Right ventricle myocardium inferior (tissue), 1 donor: Measurements from ENCODE around the gene CRYBB3. TPM values are rescaled to one million over a fixed set of nuclear protein-coding genes. Genes with fewer than 3 reads are reported as not detected.
"Not testable (repeated sequence)": the region's sequence is repeated elsewhere in the genome, so short reads cannot be mapped to it uniquely, and the experiment has no call there.

Experiments used
- ATAC-seq: fragments of 200-7000 bp; cut with Tn5 transposase; one replicate; pipeline ENCODE4 v1.9.1; 2020; ENCODE audit warnings: mild to moderate bottlenecking, moderate library complexity
- DNase-seq: peaks from one replicate; pipeline ENCODE4 v3.0.0; 2021; ENCODE audit errors: missing footprints
- intact Hi-C: fragments of 100-400 bp; cut with DNase I; formaldehyde crosslinking; loops from one replicate; pipeline ENCODE4 v1.11.0; 2022
- total RNA-seq: library from RNA; stranded (reverse); fragmentation: NEBNext Ultra II Directional; extraction: Animal tissue kit (Norgen Biotek cat#: 25700); gene quantifications from one replicate; pipeline ENCODE4 v1.2.1, GENCODE V29; 2021
- donor health status: DM: no; HTN: yes; CAD: no; lungs with severe emphysema.

The CRYBB3 gene
- total RNA-seq, 1 donor from 2014 or later: not detected

GRCh38 chr22:25232301-25232700 is 32.6 kb downstream of the CRYBB3 start:
- intact Hi-C loops: no loop called here
- DNase-seq: no peak
- no peak for ATAC-seq

GRCh38 chr22:25233706-25234105 is 34.0 kb downstream of the CRYBB3 start:
- intact Hi-C loops, DNase-seq, ATAC-seq: not testable (repeated sequence)

DNA sequence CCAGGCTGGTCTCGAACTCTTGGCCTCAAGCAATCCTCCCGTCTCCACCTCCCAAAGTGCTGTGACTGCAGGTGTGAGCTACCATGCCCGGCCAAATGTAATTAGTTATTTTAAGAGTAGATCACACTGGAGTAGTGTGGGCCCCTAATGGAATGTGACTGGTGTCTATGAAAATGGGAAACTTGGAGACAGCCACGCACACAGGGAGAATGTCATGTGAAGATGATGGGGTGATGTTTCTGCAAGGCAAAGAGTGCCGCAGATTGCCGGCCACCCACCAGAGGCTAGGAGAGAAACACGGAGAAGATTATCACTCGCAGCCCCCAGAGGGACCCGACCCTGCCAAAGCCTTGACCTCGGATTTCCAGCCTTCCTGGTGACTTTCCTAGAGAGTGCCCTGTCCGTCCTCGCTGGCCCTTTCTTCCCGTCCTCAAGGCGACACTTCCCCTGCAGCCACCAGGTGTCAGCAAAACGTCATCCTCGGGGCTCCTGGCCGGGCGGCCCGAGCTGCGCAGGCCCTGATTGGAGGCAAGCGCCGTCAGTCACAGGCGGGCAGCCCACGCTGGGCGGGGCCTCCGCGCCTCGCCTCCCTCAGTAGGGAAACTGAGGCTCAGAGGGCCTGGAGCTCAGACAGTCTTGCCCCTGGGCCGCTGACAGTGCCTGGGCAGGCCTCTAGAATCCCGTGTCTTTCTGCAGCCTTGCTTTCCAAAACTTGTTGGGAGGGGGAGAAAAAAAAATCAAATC is 36.1 kb downstream of the CRYBB3 start:
- intact Hi-C loops: no loop called here
- DNase-seq (peak; percentile 80), ATAC-seq (peak; percentile 87)

GRCh38 chr22:25236417-25236816 is 36.8 kb downstream of the CRYBB3 start:
- intact Hi-C loops: no loop called here
- ATAC-seq (no peak), DNase-seq (no peak)

GRCh38 chr22:25237503-25237902 is 37.8 kb downstream of the CRYBB3 start:
- no peak for ATAC-seq
- DNase-seq: no peak
- intact Hi-C loops: no loop called here

DNA sequence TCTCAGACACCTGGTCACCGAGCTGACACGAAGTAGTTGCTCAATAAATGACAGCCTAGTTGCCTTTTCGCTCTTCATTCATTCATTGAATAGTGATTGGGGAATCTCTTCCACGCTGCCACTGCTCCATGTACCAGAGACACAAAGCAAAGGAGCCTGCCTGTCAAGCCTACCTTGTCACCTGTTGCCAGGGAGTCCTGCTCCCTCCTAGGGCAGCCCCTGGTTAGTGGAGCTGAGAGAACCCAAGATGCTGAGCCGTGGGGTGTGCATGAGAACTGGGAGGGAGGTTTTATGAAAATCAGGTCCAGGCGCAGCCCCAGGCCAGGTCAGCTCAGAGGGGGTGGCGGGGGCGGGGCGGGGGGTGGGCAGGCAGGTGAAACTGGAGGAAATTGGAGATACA is 38.4 kb downstream of the CRYBB3 start:
- DNase-seq, intact Hi-C loops, ATAC-seq: not testable (repeated sequence)

- DNase-seq, ATAC-seq, intact Hi-C loops: not testable (repeated sequence)
Measured at GRCh38 chr22:25255169-25255568, 55.5 kb downstream of the CRYBB3 start.

Other genes starting within 250 kb of the CRYBB3 start
- gene KIAA1671, start 247.1 kb upstream of the CRYBB3 start, total RNA-seq: 12.8 TPM
- gene CRYBB2, start 19.8 kb downstream of the CRYBB3 start, total RNA-seq: not detected